K562 (cell line): ENCODE data around the gene RPS8. TPM values are rescaled to one million over a fixed set of nuclear protein-coding genes. Genes with fewer than 3 reads are reported as not detected.

Experiments
- EZH2 ChIP-seq: IDR thresholded peaks from 2 replicates; pipeline ENCODE4 v1.6.1; 2012; ENCODE audit warnings: low read depth, mild to moderate bottlenecking, inconsistent platforms, low read length, borderline replicate concordance
- HNRNPL ChIP-seq: fragments of 200-400 bp; formaldehyde crosslinking; IDR thresholded peaks from 2 replicates; pipeline ENCODE4 v1.6.1; 2017; ENCODE audit warnings: low read depth, mild to moderate bottlenecking, low read length
- SIN3A ChIP-seq, 2 experiments: fragments of 150-350 bp in 1 of 2; IDR thresholded peaks; 2 replicates each; pipeline ENCODE4 v1.6.1; 2011 to 2016; ENCODE audit warnings: borderline replicate concordance in 2 of 2, low read depth in 2 of 2, low read length in 2 of 2, mild to moderate bottlenecking in 2 of 2, moderate library complexity in 2 of 2; ENCODE audit not compliant: control insufficient read depth in 1 of 2
- SMARCB1 ChIP-seq: IDR thresholded peaks from 2 replicates; pipeline ENCODE4 v1.6.1; 2011; ENCODE audit warnings: improper control_type of control experiment, low read depth; ENCODE audit not compliant: insufficient read length
- ZNF408 ChIP-seq: fragments of 250-450 bp; sonication (Bioruptor Pico); IDR thresholded peaks from 2 replicates; pipeline ENCODE4 v1.4.0; 2020; ENCODE audit warnings: low read depth, mild to moderate bottlenecking, moderate library complexity
- polyA plus RNA-seq, 8 experiments: library from polyadenylated mRNA; depleted of rRNA in 4 of 8; stranded (reverse) in 5 of 8; unstranded in 3 of 8; fragments of >200 nt; fragmentation: Nextera tagmentation in 2 of 8; fragmentation: Illumina TruSeq in 1 of 8; extraction: Ambion mirVana in 2 of 8; extraction: Trizol in 1 of 8; gene quantifications; 2 replicates each; pipeline versions ENCODE4 v1.2.1 to v1.2.3, GENCODE V29; 2011 to 2014; ENCODE audit warnings: inconsistent platforms in 1 of 8, missing spikeins in 1 of 8
- total RNA-seq, 7 experiments: library from RNA; depleted of rRNA in 6 of 7; stranded (reverse); fragments of >200 nt in 6 of 7; fragmentation: Illumina TruSeq in 2 of 7; extraction: Trizol in 2 of 7; gene quantifications; 2 replicates each; pipeline versions ENCODE4 v1.2.1 to v1.2.3, GENCODE V29; 2011 to 2021; ENCODE audit warnings: low replicate concordance in 1 of 7
- TF ChIP-seq, protein P1 (sequence below): sonication (generic); formaldehyde crosslinking; IDR thresholded peaks from 2 replicates; pipeline ENCODE4 v1.8.0; 2022; ENCODE audit warnings: mild to moderate bottlenecking, missing genetic modification reagents
- TF ChIP-seq, protein P2 (sequence below): IDR thresholded peaks from 3 replicates; pipeline ENCODE4 v1.6.1; 2011; ENCODE audit warnings: borderline replicate concordance, mild to moderate bottlenecking, moderate library complexity; ENCODE audit not compliant: insufficient read length; ENCODE audit errors: extremely low read depth
- TF ChIP-seq, protein P3 (sequence below): fragments of 450-650 bp; IDR thresholded peaks from 2 replicates; pipeline ENCODE4 v1.6.1; 2016; ENCODE audit warnings: borderline replicate concordance
- TF ChIP-seq, protein P4 (sequence below): fragments of 450-650 bp; IDR thresholded peaks from 2 replicates; pipeline ENCODE4 v1.6.1; 2017; ENCODE audit warnings: antibody characterized with exemption
- TF ChIP-seq, protein P5 (sequence below): fragments of 250-450 bp; sonication (Bioruptor Pico); IDR thresholded peaks from 2 replicates; pipeline ENCODE4 v1.5.0; 2021; ENCODE audit warnings: mild to moderate bottlenecking, borderline replicate concordance
- TF ChIP-seq, protein P6 (sequence below): fragments of 450-650 bp; formaldehyde crosslinking; IDR thresholded peaks from 2 replicates; pipeline ENCODE4 v1.4.0; 2020; ENCODE audit warnings: mild to moderate bottlenecking, mixed read lengths

RPS8 gene
- total and polyA plus RNA-seq, 9 of the 15 experiments (the other 6 are each of a cell fraction or from before 2014, with no cell fraction given), result 2,431 to 4,168 (median 3,109) TPM

DNA sequence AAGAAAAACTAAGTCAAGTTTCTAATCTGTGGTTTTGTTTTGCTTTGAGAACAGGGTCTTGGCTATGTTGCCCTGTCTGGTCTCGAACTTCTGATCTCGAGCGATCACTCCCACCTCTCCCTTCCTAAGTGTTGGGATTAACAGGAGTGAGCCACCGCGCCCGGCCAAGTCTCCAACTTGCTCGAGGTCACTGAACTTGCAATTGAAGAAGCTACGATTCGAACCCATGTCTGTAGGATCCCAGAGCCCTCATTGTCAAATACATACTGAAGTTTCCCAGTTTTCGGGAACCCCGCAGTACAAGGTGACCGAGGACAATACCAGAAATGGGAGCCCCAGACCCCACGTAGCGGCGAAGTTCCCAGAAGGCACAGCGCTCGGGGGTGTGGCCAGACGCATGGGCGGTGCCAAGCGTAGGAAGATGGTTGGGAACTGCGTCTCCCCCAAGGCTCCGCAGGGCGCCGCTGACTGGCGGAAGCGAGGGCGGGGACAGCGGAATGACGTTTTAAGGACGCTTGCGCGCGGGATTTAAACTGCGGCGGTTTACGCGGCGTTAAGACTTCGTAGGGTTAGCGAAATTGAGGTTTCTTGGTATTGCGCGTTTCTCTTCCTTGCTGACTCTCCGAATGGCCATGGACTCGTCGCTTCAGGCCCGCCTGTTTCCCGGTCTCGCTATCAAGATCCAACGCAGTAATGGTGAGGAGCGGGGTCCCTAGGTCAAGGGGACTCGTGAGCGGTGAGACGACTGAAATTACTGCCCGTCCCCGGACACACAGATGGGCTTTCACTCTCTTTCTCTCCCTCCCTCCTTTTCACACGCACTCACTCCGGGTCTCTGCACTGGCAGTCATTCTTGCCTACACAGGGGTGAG, 35.8 kb upstream of the RPS8 start, which contains the start of gene KIF2C (continued):
- TF ChIP-seq, protein P1, sequence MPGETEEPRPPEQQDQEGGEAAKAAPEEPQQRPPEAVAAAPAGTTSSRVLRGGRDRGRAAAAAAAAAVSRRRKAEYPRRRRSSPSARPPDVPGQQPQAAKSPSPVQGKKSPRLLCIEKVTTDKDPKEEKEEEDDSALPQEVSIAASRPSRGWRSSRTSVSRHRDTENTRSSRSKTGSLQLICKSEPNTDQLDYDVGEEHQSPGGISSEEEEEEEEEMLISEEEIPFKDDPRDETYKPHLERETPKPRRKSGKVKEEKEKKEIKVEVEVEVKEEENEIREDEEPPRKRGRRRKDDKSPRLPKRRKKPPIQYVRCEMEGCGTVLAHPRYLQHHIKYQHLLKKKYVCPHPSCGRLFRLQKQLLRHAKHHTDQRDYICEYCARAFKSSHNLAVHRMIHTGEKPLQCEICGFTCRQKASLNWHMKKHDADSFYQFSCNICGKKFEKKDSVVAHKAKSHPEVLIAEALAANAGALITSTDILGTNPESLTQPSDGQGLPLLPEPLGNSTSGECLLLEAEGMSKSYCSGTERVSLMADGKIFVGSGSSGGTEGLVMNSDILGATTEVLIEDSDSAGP, result peak; percentile 74
- TF ChIP-seq, protein P2, sequence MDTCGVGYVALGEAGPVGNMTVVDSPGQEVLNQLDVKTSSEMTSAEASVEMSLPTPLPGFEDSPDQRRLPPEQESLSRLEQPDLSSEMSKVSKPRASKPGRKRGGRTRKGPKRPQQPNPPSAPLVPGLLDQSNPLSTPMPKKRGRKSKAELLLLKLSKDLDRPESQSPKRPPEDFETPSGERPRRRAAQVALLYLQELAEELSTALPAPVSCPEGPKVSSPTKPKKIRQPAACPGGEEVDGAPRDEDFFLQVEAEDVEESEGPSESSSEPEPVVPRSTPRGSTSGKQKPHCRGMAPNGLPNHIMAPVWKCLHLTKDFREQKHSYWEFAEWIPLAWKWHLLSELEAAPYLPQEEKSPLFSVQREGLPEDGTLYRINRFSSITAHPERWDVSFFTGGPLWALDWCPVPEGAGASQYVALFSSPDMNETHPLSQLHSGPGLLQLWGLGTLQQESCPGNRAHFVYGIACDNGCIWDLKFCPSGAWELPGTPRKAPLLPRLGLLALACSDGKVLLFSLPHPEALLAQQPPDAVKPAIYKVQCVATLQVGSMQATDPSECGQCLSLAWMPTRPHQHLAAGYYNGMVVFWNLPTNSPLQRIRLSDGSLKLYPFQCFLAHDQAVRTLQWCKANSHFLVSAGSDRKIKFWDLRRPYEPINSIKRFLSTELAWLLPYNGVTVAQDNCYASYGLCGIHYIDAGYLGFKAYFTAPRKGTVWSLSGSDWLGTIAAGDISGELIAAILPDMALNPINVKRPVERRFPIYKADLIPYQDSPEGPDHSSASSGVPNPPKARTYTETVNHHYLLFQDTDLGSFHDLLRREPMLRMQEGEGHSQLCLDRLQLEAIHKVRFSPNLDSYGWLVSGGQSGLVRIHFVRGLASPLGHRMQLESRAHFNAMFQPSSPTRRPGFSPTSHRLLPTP, result peak; percentile 84
- TF ChIP-seq SIN3A (IDR thresholded peaks at IDR 0.05; ENCODE audit: borderline replicate concordance in 2 of 2, control insufficient read depth in 1 of 2, low read depth in 2 of 2, low read length in 2 of 2) (peak; percentile 93 to 99; a peak in 3 of 4 replicates), SMARCB1 (no peak), HNRNPL (no peak), EZH2 (no peak), ZNF408 (CRISPR knock-in tag) (no peak)
- TF ChIP-seq, protein P3, sequence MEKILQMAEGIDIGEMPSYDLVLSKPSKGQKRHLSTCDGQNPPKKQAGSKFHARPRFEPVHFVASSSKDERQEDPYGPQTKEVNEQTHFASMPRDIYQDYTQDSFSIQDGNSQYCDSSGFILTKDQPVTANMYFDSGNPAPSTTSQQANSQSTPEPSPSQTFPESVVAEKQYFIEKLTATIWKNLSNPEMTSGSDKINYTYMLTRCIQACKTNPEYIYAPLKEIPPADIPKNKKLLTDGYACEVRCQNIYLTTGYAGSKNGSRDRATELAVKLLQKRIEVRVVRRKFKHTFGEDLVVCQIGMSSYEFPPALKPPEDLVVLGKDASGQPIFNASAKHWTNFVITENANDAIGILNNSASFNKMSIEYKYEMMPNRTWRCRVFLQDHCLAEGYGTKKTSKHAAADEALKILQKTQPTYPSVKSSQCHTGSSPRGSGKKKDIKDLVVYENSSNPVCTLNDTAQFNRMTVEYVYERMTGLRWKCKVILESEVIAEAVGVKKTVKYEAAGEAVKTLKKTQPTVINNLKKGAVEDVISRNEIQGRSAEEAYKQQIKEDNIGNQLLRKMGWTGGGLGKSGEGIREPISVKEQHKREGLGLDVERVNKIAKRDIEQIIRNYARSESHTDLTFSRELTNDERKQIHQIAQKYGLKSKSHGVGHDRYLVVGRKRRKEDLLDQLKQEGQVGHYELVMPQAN, result peak; percentile 96
- TF ChIP-seq, protein P4, sequence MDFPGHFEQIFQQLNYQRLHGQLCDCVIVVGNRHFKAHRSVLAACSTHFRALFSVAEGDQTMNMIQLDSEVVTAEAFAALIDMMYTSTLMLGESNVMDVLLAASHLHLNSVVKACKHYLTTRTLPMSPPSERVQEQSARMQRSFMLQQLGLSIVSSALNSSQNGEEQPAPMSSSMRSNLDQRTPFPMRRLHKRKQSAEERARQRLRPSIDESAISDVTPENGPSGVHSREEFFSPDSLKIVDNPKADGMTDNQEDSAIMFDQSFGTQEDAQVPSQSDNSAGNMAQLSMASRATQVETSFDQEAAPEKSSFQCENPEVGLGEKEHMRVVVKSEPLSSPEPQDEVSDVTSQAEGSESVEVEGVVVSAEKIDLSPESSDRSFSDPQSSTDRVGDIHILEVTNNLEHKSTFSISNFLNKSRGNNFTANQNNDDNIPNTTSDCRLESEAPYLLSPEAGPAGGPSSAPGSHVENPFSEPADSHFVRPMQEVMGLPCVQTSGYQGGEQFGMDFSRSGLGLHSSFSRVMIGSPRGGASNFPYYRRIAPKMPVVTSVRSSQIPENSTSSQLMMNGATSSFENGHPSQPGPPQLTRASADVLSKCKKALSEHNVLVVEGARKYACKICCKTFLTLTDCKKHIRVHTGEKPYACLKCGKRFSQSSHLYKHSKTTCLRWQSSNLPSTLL, result no peak
- TF ChIP-seq, protein P5, sequence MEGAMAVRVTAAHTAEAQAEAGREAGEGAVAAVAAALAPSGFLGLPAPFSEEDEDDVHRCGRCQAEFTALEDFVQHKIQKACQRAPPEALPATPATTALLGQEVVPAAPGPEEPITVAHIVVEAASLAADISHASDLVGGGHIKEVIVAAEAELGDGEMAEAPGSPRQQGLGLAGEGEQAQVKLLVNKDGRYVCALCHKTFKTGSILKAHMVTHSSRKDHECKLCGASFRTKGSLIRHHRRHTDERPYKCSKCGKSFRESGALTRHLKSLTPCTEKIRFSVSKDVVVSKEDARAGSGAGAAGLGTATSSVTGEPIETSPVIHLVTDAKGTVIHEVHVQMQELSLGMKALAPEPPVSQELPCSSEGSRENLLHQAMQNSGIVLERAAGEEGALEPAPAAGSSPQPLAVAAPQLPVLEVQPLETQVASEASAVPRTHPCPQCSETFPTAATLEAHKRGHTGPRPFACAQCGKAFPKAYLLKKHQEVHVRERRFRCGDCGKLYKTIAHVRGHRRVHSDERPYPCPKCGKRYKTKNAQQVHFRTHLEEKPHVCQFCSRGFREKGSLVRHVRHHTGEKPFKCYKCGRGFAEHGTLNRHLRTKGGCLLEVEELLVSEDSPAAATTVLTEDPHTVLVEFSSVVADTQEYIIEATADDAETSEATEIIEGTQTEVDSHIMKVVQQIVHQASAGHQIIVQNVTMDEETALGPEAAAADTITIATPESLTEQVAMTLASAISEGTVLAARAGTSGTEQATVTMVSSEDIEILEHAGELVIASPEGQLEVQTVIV (CRISPR knock-in tag), result no peak
- TF ChIP-seq, protein P6, sequence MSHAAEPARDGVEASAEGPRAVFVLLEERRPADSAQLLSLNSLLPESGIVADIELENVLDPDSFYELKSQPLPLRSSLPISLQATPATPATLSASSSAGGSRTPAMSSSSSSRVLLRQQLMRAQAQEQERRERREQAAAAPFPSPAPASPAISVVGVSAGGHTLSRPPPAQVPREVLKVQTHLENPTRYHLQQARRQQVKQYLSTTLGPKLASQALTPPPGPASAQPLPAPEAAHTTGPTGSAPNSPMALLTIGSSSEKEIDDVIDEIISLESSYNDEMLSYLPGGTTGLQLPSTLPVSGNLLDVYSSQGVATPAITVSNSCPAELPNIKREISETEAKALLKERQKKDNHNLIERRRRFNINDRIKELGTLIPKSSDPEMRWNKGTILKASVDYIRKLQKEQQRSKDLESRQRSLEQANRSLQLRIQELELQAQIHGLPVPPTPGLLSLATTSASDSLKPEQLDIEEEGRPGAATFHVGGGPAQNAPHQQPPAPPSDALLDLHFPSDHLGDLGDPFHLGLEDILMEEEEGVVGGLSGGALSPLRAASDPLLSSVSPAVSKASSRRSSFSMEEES (CRISPR knock-in tag), result no peak
